GM11168 (cell line): ENCODE data around the gene NCOA4.
"Not testable (repeated sequence)": the region's sequence is repeated elsewhere in the genome, so short reads cannot be mapped to it uniquely, and the experiment has no call there.

Source experiments
- in situ Hi-C: fragments of 300-500 bp; cut with MboI; formaldehyde crosslinking; loops from one replicate; pipeline ENCODE4 v1.12.0; 2022; ENCODE audit warnings: low sequenced_read_pairs; ENCODE audit not compliant: unreplicated experiment

The NCOA4 gene

GRCh38 chr10:46052791-46053375 lies 22.5 kb upstream of the NCOA4 start:
- in situ Hi-C loops, result no loop called here

GRCh38 chr10:46052057-46052790 lies 21.8 kb upstream of the NCOA4 start:
- in situ Hi-C loops, result no loop called here

GRCh38 chr10:46050941-46051623 lies 20.7 kb upstream of the NCOA4 start:
- in situ Hi-C loops, result no loop called here

- in situ Hi-C loops, result not testable (repeated sequence)
Measured at GRCh38 chr10:46049497-46049831, 19.0 kb upstream of the NCOA4 start.

- in situ Hi-C loops, result no loop called here
Measured at GRCh38 chr10:46048152-46048551, 17.7 kb upstream of the NCOA4 start.

GRCh38 chr10:46046261-46046660 lies 15.8 kb upstream of the NCOA4 start, which contains the start of gene MSMB:
Gene MSMB (minus strand): TSS chr10:46046269. CDS start chr10:46046237, 32 bp downstream.
- in situ Hi-C loops, result no loop called here

- in situ Hi-C loops, result no loop called here
Measured at GRCh38 chr10:46042527-46042926, 12.1 kb upstream of the NCOA4 start.

- in situ Hi-C loops, result no loop called here
Measured at GRCh38 chr10:46040004-46040403, 9.6 kb upstream of the NCOA4 start.

- in situ Hi-C loops, result no loop called here
Measured at GRCh38 chr10:46037107-46037825, 6.8 kb upstream of the NCOA4 start.

- in situ Hi-C loops, result no loop called here
Measured at GRCh38 chr10:46035923-46036849, 5.8 kb upstream of the NCOA4 start.

- in situ Hi-C loops, result no loop called here
Measured at GRCh38 chr10:46033602-46034011, 3.2 kb upstream of the NCOA4 start.

- in situ Hi-C loops, result no loop called here
Measured at GRCh38 chr10:46031648-46032532, 1.5 kb upstream of the NCOA4 start.

- in situ Hi-C loops, result no loop called here
Measured at GRCh38 chr10:46029461-46030030, 877 bp downstream of the NCOA4 start.

GRCh38 chr10:46028584-46029460 lies 1.6 kb downstream of the NCOA4 start:
- in situ Hi-C loops, result no loop called here

GRCh38 chr10:46026106-46026505 lies 4.3 kb downstream of the NCOA4 start:
- in situ Hi-C loops, result no loop called here

- in situ Hi-C loops, result no loop called here
Measured at GRCh38 chr10:46025406-46025805, 5.0 kb downstream of the NCOA4 start.

- in situ Hi-C loops, result no loop called here
Measured at GRCh38 chr10:46024948-46025347, 5.5 kb downstream of the NCOA4 start.
